K562 (cell line): ENCODE data around the gene STX3.

Experiments
- CHD2 ChIP-seq: IDR thresholded peaks from 2 replicates; pipeline ENCODE4 v1.6.1; 2011; ENCODE audit warnings: low read depth, low read length
- HLTF ChIP-seq: fragments of 450-650 bp; IDR thresholded peaks from 2 replicates; pipeline ENCODE4 v1.6.1; 2016
- NCOR1 ChIP-seq: fragments of 450-650 bp; IDR thresholded peaks from 2 replicates; pipeline ENCODE4 v1.6.1; 2016; ENCODE audit warnings: mild to moderate bottlenecking, moderate library complexity
- POLR2B ChIP-seq: fragments of 450-650 bp; IDR thresholded peaks from 2 replicates; pipeline ENCODE4 v1.6.1; 2018; ENCODE audit warnings: low read depth; ENCODE audit not compliant: partially characterized antibody
- RCOR1 ChIP-seq, 2 experiments: IDR thresholded peaks; 2 replicates each; pipeline ENCODE4 v1.6.1; 2012; ENCODE audit warnings: low read depth in 2 of 2, low read length in 2 of 2, borderline replicate concordance in 1 of 2, improper control_type of control experiment in 1 of 2
- SMARCA4 ChIP-seq: fragments of 450-650 bp; IDR thresholded peaks from 2 replicates; pipeline ENCODE4 v1.6.1; 2016
- YY1 ChIP-seq, 3 experiments: IDR thresholded peaks; 2 replicates each; pipeline ENCODE4 v1.6.1; 2011; ENCODE audit warnings: low read length in 2 of 3, mild to moderate bottlenecking in 2 of 3, moderate library complexity in 2 of 3, borderline replicate concordance in 1 of 3, control low read depth in 1 of 3, low read depth in 1 of 3; ENCODE audit not compliant: insufficient read depth in 3 of 3, insufficient replicate concordance in 2 of 3, control insufficient read depth in 1 of 3, insufficient read length in 1 of 3; ENCODE audit errors: extremely low read depth in 1 of 3
- TF ChIP-seq, protein P1 (sequence below), 3 experiments: IDR thresholded peaks in 2 of 3; conservative IDR thresholded peaks in 1 of 3; 2 replicates each; pipeline ENCODE4 v1.5.1; 2011 to 2012; ENCODE audit warnings: low read length in 3 of 3, mild to moderate bottlenecking in 3 of 3, control low read depth in 2 of 3, improper control_type of control experiment in 1 of 3, inconsistent platforms in 1 of 3, low read depth in 1 of 3, mixed read lengths in 1 of 3, moderate library complexity in 1 of 3; ENCODE audit not compliant: insufficient read depth in 2 of 3
- TF ChIP-seq, protein P2 (sequence below): sonication (generic); formaldehyde crosslinking; IDR thresholded peaks from 2 replicates; pipeline ENCODE4 v1.8.1; 2023; ENCODE audit warnings: mild to moderate bottlenecking, missing genetic modification reagents

DNA sequence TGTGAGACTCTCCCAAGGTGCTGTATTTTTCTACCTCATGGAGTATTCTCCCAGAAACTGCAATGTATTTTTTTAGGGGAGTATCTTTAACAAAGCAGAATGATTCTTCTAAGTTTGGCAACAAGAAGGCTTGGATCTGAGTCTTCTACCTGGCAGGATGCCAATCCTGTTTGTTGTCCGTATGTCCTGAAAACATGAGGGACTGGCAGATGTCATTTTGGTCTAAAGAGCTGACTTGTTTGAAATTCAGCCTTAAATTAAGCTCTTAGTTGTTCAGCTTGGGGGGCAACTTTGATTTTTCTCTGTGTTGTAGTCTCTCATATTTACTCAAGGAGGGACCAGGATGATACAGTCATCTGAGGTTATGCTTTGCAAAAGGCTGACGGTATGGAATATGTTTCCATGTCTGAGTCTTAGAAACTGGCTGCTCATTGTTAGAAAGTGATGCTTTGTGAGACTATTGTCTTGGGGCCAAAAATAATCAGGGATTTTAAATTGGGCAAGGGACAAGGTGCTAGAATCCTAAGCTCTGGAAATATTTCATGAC, 46.1 kb downstream of the STX3 start:
- TF ChIP-seq YY1 (IDR thresholded peaks at IDR 0.05; ENCODE audit: borderline replicate concordance in 1 of 3, control insufficient read depth in 1 of 3, extremely low read depth in 1 of 3, insufficient read depth in 3 of 3, insufficient read length in 1 of 3, insufficient replicate concordance in 2 of 3, low read depth in 1 of 3, low read length in 2 of 3) (no peak), SMARCA4 (no peak), NCOR1 (no peak), POLR2B (no peak), RCOR1 (IDR thresholded peaks at IDR 0.05; ENCODE audit: borderline replicate concordance in 1 of 2, low read depth in 2 of 2, low read length in 2 of 2) (no peak), HLTF (no peak), CHD2 (no peak)
- TF ChIP-seq, protein P1, sequence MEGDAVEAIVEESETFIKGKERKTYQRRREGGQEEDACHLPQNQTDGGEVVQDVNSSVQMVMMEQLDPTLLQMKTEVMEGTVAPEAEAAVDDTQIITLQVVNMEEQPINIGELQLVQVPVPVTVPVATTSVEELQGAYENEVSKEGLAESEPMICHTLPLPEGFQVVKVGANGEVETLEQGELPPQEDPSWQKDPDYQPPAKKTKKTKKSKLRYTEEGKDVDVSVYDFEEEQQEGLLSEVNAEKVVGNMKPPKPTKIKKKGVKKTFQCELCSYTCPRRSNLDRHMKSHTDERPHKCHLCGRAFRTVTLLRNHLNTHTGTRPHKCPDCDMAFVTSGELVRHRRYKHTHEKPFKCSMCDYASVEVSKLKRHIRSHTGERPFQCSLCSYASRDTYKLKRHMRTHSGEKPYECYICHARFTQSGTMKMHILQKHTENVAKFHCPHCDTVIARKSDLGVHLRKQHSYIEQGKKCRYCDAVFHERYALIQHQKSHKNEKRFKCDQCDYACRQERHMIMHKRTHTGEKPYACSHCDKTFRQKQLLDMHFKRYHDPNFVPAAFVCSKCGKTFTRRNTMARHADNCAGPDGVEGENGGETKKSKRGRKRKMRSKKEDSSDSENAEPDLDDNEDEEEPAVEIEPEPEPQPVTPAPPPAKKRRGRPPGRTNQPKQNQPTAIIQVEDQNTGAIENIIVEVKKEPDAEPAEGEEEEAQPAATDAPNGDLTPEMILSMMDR (IDR thresholded peaks at IDR 0.05 in 2 of 3, conservative IDR thresholded peaks at IDR 0.05 in 1 of 3; ENCODE audit: insufficient read depth in 2 of 3, low read depth in 1 of 3, low read length in 3 of 3) = no peak
- TF ChIP-seq, protein P2, sequence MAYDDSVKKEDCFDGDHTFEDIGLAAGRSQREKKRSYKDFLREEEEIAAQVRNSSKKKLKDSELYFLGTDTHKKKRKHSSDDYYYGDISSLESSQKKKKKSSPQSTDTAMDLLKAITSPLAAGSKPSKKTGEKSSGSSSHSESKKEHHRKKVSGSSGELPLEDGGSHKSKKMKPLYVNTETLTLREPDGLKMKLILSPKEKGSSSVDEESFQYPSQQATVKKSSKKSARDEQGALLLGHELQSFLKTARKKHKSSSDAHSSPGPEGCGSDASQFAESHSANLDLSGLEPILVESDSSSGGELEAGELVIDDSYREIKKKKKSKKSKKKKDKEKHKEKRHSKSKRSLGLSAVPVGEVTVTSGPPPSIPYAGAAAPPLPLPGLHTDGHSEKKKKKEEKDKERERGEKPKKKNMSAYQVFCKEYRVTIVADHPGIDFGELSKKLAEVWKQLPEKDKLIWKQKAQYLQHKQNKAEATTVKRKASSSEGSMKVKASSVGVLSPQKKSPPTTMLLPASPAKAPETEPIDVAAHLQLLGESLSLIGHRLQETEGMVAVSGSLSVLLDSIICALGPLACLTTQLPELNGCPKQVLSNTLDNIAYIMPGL = no peak
